ENCODE data around the gene COL25A1.

COL25A1 gene

DNA sequence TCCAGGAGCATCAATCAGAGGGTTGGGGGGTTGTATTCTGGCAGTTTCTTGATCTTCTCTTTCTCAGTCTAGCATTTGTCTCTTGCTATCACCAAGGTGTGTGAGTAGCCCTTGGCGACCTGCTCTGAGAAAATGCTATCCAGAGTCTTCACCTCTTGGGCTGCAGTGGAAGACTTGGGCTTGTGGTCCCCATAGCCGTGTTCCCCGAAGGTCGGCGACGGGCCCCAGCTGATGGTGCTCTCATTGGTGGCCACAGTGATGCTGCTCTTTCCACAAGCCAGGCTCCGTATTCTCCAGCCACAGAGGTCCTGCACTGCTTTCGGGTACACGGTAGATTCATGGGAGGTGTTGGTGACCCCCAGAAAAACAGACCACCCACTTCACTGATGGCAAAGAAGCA, 513.7 kb downstream of the COL25A1 start:
- no peak for DNase-seq

DNA sequence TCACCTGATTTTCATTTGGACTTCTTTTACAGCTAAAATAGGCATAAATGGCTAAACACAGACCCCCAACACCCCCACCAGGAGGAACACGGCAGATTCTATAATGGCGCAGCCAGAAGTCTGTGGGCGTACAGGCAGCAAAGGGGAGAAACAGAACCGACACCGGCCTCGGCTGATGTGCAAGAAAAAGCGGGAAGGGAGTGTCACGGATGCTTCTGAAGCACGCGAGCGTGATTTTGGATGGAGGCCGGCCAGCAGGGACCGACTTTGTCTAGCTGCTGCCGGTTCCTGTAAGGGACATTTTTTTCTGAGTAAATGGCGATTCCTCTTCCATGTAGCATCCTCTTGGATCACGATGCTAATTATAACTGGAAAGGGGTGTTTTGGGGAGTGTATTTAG, 514.7 kb downstream of the COL25A1 start:
- DNase-seq: no peak

DNA sequence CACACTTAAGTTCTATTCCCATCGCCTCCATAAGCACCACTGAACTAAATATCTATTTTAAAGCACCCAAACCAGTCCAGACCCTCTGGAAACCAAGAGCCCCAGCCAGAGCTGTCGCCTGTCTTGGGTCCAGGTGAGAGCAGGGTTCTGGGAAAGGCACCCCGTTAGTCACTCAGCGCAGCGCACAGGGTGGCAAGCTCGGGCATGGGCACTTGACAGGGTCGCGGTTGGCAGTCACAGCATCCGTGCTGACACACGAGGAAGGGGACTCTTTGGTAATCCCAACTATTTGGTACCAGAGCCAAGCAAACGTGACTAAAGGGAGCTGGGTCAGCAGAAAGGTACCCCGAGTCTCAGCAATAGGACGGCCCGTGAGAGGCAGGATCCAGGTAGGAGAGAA, 515.4 kb downstream of the COL25A1 start:
- DNase-seq: no peak

DNA sequence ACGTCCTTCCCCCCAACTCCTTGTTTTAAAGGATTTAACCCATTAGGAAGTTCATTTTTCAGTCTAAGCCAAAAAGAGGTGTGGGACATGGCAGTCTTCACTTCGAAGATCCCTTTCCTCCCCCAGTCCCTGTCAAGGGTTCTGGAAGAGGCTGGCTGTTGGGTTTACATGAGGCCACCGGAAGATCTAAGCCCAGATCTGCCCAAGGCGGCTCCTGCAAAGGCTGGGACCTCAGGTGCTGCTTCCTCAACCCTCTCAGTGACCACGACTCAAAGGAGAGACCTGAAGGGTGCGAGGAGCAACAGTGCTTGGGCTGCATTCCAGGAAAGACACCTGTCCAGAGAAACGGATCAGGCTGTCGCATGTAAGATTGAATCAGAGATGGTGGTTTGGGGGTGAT, 516.1 kb downstream of the COL25A1 start:
- no peak for DNase-seq

DNA sequence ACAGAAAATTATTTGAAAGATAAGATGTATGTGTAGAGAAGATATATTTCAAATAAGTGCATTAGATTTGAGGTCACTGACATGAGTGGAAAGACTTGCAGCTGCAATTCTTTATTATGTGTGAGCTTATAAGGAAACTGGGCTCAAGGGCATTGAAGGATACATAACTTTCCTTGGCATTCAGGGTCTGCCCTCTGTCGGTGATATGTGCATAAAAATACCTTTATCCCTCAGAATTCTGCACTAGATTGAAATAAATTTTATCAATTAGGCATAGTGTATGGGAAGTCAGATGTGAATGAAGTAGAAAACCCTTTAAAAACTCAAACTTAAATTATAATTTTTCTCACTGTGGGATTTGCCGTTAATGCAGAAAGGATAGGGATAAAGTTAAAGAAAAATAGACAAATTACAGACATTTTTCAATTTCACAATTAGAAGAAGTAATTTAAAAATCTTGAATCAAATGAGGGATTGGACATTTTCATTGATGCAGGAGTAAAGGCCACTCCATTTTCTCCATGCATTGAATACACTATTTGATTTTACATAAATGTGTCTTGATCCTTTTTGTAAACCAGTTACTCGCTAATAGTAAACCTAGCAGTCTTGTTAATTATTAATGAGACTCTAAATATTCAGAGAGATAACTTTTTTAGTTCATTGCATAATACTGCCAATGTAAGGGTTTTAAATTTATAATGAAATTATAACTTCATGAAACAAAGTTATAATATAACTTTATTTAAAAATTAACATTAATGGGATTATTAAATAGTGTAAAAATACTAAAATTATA, 518.6 kb downstream of the COL25A1 start:
- no peak for DNase-seq

DNA sequence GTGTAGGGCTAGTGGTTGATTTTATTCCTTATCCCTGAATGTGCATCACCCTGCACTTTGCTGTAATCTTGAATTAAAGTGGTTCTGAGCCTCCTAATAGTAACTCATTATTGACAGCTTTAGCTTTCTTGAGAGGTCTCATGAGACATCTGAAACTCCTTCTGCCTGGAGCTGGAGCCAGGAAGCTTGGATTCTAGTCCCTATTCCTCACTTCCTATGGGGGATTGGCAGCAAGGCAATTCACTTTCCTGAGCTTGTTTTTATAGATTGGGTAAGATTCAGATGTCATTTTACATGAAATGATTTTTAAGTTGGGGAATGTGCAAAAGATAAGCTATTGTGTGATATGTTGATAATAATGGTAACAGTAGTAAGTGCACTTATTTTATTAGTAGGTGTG, 522.5 kb downstream of the COL25A1 start:
- DNase-seq: no peak

DNA sequence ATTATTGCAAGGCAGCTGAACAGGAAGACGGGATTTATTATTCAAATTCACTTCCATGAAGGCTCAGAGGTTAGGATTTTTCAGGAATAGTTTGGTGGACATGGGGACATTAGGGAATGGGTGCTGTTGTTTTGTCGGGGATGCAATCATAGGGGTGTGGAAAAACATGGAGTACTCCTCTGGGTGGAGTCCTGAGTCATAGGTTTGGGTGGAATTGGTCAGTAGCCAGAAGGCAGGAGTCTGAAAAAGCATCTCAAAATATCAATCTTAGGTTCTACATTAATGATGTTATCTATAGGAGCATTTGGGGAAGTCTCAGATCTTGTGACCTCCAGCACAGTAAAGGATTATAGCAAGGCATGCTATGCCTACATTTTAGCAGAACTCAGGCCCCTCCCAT, 525.1 kb downstream of the COL25A1 start:
- no peak for DNase-seq

DNA sequence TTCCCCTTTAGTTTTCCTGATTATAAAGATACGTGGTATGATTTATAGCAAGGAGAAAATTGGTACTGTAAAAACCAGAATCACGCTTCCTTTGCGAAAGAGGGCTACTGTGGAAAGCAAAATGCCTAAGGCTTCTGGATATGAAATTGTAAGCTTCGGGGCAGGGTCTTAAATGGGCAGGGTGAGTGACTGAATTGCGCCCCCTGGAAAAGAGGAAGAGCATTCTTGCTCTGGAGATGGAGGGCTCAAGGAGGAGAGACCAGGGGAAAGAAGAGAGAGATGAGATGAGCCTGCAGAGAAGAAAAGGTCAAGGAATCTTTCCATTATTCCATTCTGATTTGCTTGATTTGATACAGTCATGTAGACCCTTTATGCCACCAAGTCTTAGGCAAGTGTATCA, 526.5 kb downstream of the COL25A1 start:
- no peak for DNase-seq

DNA sequence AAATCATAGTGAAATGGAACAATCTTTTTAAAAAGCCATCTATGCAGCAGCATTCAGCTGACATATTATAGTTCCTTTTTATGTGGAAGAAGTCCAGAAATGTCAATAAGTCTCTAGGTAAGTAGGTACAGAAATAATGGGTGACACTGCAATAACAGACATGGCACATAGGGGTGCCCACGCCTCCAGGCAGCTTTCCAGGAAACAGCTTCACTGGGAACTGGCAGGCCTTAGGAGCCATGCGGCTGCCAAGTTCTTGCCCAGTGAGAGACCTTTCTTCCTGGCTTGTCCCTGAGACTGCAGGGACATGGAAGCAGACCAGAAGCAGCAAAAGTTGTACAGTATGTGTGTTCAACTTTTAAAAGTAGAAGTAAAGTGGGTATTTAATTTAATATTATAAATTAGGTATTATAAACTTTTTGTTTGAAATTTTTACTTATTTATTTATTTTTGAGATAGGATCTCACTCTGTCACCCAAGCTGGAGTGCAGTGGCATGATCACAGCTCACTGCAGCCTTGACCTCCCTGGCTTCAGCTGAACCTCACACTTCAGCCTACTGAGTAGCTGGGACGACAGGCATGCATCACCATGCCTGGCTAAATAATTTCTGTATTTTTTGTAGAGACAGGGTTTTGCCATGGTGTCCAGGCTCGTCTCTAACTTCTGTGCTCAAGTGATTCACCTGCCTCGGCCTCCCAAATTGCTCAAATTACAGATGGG, 527.5 kb downstream of the COL25A1 start:
- no peak for DNase-seq

DNA sequence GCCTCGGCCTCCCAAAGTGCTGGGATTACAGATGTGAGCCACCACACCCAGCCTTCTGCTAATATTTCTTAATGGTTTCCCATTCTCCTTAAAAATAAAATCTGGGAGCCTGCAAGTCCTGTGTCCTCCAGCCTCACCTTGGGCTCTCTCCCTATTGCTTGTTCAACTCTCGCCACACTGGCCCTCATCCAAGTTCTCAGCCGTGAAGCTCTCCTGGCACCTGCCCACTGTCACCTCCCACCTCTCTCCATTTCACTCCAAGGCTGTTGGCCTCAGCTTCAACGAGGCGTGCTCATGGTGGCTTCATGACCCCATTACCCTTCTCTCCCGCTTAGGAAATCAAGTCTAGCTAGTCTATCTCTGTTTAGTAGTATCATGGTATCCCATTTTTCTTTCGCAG, 530.1 kb downstream of the COL25A1 start:
- DNase-seq: no peak

DNA sequence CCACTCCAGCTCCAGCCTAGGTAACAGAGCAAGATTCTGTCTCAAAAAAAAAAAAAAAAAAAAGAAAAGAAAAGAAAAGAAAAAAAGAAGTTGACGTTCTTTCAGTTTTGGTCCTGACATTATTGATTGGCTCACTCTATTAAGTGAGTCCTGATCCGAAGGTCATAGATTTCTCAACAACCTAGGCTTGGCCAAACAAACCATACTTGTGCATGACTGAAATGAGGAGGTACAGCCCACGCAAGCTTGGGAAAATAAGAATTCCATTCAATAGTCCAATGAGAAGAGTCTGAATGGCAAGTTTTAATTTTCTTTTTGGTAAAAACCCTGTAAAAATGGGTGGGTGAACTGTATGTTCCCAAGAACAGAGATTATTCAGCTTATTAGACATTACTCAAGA, 536.4 kb downstream of the COL25A1 start:
- no peak for DNase-seq

DNA sequence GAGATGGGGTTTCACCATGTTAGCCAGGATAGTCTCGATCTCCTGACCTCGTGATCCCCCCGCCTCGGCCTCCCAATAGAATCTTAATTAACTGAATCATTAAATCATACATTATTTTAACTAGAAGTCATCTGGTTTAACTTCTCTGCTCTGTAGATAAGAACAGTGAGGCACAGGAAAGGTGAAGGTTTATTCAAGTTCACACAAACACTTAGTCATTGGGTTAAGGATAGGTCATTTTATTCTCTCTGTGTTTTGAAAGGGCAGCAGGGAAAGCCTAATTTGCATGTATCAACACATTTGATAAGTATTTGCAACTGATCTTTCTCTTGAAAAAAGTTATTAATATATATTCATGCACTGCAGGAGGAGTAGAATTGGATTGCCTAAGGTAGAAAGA, 538.5 kb downstream of the COL25A1 start:
- DNase-seq: no peak

DNA sequence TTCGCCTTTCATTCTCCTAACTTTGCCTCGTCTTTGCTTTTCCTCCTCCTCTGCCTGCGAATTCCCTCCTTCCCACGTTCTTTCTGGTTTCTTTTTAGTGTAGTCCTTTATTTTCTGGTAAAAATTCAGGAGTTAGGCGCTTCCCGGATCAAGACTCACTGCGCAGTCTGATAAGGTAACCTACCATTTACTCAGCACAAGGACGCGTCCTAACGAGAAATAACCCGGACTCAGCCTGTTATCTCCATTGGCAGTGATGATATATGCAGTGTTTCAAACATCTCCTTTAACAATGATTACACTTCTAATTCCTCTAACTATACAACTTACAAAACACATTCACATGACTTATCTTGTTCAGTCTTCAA, 539.2 kb downstream of the COL25A1 start:
- DNase-seq: no peak

DNA sequence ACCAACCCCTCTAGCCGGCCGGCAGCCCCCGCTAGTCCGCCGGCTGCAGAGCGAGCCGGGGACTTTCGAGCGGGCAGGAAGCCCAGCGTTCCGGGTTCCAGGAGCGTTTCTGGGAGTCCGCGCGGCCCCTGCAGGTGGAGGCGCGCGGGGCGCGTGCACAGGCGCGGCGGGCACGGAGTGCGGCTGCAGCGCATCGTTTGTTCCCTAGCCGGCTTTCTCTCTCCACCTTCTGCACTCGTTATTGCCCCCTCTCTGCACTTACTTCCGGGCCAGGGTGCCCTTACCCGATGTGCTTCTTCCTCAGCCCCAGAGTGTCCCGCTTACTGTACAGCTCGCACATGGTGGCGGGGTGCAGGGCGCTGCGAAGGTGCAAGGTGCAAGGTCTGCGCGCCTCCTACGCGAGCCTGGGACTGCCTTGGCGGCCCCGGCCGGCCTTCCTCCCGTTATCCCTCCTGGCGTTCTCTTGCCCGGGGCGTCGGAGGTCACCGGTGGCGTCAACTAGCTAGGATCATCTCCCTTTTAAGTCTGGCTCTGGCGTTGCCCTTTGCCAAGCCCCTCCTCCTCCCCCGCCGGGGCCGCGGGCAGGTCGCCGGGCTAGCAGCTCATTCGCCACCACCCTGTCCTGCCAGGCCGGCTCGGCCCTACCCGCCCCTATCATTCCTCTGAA, 539.8 kb downstream of the COL25A1 start, which contains the start of gene ETNPPL:
Gene ETNPPL, minus strand, starts transcription at position 495 of the 667 bp plus-strand sequence. Its CDS starts 155 bp downstream, at position 340.
- DNase-seq: no peak

All from NK-92 treated with Interleukin-12 subunit alpha and Interleukin-12 subunit beta, amount 100 ng/mL, for 24 hours (cell line).